Vagina (tissue), 2 donors: ENCODE results near the gene PRDM5.

Source experiments
- CTCF ChIP-seq, 3 experiments: fragments of 450-650 bp in 2 of 3; fragments of 200-600 bp in 1 of 3; sonication (generic) in 1 of 3; IDR thresholded peaks; one replicate each; pipeline ENCODE4 v1.5.1; 2017 to 2019; ENCODE audit warnings: antibody characterized with exemption in 3 of 3, mild to moderate bottlenecking in 2 of 3, moderate library complexity in 2 of 3
- POLR2A ChIP-seq, 2 donors: fragments of 450-650 bp; IDR thresholded peaks; one replicate each; pipeline ENCODE4 v1.6.1; 2017; ENCODE audit warnings: antibody characterized with exemption in 2 of 2, mild to moderate bottlenecking in 2 of 2, moderate library complexity in 2 of 2
- POLR2AphosphoS5 ChIP-seq, 2 donors: sonication (generic); formaldehyde crosslinking; IDR thresholded peaks; one replicate each; pipeline ENCODE4 v1.9.0; 2017; ENCODE audit warnings: antibody characterized with exemption in 2 of 2, mild to moderate bottlenecking in 2 of 2, low read depth in 1 of 2; ENCODE audit not compliant: insufficient read depth in 1 of 2

- TF ChIP-seq CTCF (IDR thresholded peaks at IDR 0.05): no peak
- no peak for TF ChIP-seq POLR2A (IDR thresholded peaks at IDR 0.05)
- TF ChIP-seq POLR2AphosphoS5 (IDR thresholded peaks at IDR 0.05; ENCODE audit: insufficient read depth in 1 of 2, low read depth in 1 of 2): no peak
Measured at GRCh38 chr4:120829113-120829831, 93.3 kb downstream of the PRDM5 start.
